NT2/D1 (cell line): ENCODE results near the gene LINC00632.

ENCODE experiments used
- DNase-seq: peaks from one replicate; pipeline ENCODE4 v3.0.0-alpha.2; 2011; ENCODE audit warnings: low read depth, low spot score
- H3K27me3 ChIP-seq: 2 replicates; pipeline ENCODE4 v1.6.0; 2011; ENCODE audit warnings: mild to moderate bottlenecking; ENCODE audit not compliant: insufficient read length, insufficient read depth
- H3K36me3 ChIP-seq: 2 replicates; pipeline ENCODE4 v1.6.1; 2011; ENCODE audit warnings: mild to moderate bottlenecking, low read length, mixed read lengths; ENCODE audit not compliant: insufficient read depth, insufficient read length
- H3K4me1 ChIP-seq: 2 replicates; pipeline ENCODE4 v1.5.1; 2011; ENCODE audit not compliant: insufficient read depth, insufficient read length
- H3K4me3 ChIP-seq: 2 replicates; pipeline ENCODE4 v1.5.1; 2011; ENCODE audit warnings: low read depth; ENCODE audit not compliant: insufficient read length
- H3K9ac ChIP-seq: 2 replicates; pipeline ENCODE4 v1.6.0; 2011; ENCODE audit warnings: low read depth; ENCODE audit not compliant: insufficient read length
- H3K9me3 ChIP-seq: 2 replicates; pipeline ENCODE4 v1.5.1; 2011; ENCODE audit warnings: mild to moderate bottlenecking, low read length; ENCODE audit not compliant: insufficient read depth
- SUZ12 ChIP-seq: IDR thresholded peaks from 2 replicates; pipeline ENCODE4 v1.6.1; 2011; ENCODE audit not compliant: insufficient read length, insufficient read depth; ENCODE audit errors: extremely low read depth
- YY1 ChIP-seq: IDR thresholded peaks from 2 replicates; pipeline ENCODE4 v1.6.1; 2011; ENCODE audit not compliant: insufficient read length, insufficient read depth
- ZNF274 ChIP-seq: IDR thresholded peaks from 2 replicates; pipeline ENCODE4 v1.6.1; 2011; ENCODE audit warnings: mild to moderate bottlenecking, low read depth, low read length

The LINC00632 gene

DNA sequence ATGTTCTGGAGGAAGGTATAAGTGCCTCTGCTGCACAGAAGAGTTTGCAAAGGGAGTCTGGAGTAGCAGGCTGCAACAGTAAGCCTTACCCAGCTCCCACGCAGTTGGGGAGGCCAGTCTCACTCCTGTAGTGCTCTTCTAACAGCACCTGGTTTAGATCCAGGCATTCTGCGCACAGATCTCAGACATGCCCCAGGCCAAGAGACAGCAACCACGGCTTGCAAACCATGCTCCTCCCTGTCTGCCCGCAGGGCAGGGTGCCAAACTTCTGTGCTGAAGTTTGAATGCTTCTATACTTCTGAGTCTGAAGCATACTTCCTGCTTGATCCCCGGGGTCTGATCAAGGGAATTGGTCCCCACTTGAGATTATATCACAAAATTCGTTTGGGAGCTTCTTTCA is 106.3 kb downstream of the LINC00632 start:
- TF ChIP-seq SUZ12, result no peak
- H3K4me1 ChIP-seq, result no peaks in the 10 kb centered on the region
- no peaks in the 10 kb centered on the region for H3K27me3 ChIP-seq
- H3K4me3 ChIP-seq, result no peak overlapping the region
- H3K9ac ChIP-seq, result no peak overlapping the region
- no peaks in the 10 kb centered on the region for H3K36me3 ChIP-seq
- no peak for DNase-seq
- H3K9me3 ChIP-seq, result no peaks in the 10 kb centered on the region

DNA sequence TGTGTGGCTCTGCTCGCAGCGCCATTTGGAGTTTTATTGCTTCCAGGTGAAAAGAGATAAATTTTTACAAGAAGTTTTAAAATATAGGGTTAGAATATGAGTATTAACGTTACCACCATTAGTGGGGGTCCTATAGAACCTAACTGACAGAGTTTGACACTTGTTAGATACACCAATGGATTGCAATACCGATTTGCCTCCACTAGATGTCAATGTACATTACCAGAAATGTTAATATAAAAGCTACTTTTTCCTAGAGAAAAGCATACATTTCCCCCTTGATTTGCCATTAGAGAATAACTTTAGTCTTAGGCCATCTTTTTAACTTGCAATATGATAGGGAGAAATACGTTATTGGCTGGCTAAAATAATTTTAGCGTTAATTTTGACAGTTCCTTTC is 108.4 kb downstream of the LINC00632 start:
- no peak for DNase-seq
- Histone ChIP-seq H3K9ac (no peak overlapping the region), H3K36me3 (no peaks in the 10 kb centered on the region), H3K9me3 (no peaks in the 10 kb centered on the region), H3K4me3 (no peak overlapping the region), H3K27me3 (no peaks in the 10 kb centered on the region), H3K4me1 (no peaks in the 10 kb centered on the region)
- TF ChIP-seq SUZ12, result no peak
- TF ChIP-seq ZNF274, result no peak
- no peak for TF ChIP-seq YY1

DNA sequence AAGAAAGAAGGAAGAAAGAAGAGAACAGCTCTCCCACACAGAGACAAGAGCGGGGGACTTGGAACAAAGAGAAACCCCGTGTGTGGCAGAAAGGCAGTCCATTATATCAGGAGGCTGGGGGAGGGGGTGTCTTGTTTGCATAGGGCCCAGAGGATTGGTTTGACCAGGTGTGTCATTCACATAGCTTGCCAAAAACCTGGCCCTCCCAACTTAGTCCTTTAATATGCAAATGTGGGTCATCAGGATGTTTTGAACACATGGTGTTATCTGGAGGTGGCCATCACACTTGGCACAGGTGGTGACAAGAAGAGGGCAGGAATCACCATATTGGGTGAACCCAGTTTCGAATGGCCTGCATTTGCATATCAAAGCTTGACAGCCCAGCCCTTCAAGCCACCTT is 111.7 kb downstream of the LINC00632 start:
- TF ChIP-seq YY1 (no peak), SUZ12 (no peak), ZNF274 (no peak)
- Histone ChIP-seq H3K36me3 (no peaks in the 10 kb centered on the region), H3K27me3 (no peaks in the 10 kb centered on the region), H3K4me1 (no peaks in the 10 kb centered on the region), H3K9me3 (no peaks in the 10 kb centered on the region), H3K9ac (no peak overlapping the region), H3K4me3 (no peak overlapping the region)
- peak; percentile 6 for DNase-seq

DNA sequence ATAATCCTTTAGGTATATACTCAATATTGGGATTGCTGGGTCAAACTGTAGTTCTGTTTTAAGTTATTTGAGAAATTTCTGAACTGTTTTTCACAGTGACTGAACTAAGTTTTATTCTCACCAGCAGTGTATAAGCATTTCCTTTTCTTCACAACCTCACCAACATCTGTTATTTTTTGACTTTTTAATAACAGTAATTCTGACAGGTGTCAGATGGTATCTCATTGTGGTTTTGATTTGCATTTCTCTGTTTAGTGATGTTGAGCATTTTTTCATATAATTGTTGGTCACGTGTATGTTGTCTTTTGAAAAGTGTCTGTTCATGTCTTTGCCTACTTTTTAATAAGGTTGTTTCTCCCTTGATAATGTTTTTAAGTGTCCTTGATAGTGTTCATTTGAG is 112.6 kb downstream of the LINC00632 start:
- no peak overlapping the region for H3K9ac ChIP-seq
- no peak overlapping the region for H3K4me3 ChIP-seq
- DNase-seq, result no peak
- no peaks in the 10 kb centered on the region for H3K27me3 ChIP-seq
- TF ChIP-seq YY1, result no peak
- TF ChIP-seq ZNF274, result no peak
- no peak for TF ChIP-seq SUZ12
- H3K36me3 ChIP-seq, result no peaks in the 10 kb centered on the region
- H3K9me3 ChIP-seq, result no peaks in the 10 kb centered on the region
- H3K4me1 ChIP-seq, result no peaks in the 10 kb centered on the region

DNA sequence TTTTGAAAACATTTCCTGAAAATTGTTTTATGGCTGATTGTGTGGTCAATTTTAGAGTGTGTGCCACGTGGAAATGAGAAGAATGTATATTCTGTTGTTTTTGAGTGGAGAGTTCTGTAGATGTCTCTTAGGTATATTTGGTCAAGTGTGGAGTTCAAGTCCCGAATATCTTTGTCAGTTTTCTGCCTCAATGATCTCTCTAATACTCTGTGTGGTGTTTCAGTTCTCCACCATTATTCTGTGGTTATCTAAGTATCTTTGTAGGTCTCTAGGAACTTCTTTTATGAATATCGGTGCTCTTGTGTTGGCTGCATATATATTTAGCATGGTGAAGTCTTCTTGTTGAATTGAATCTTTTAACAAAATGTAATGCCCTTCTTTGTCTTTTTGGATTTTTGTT is 113.3 kb downstream of the LINC00632 start:
- no peaks in the 10 kb centered on the region for H3K4me1 ChIP-seq
- no peak for DNase-seq
- TF ChIP-seq SUZ12 (no peak), YY1 (no peak), ZNF274 (no peak)

DNA sequence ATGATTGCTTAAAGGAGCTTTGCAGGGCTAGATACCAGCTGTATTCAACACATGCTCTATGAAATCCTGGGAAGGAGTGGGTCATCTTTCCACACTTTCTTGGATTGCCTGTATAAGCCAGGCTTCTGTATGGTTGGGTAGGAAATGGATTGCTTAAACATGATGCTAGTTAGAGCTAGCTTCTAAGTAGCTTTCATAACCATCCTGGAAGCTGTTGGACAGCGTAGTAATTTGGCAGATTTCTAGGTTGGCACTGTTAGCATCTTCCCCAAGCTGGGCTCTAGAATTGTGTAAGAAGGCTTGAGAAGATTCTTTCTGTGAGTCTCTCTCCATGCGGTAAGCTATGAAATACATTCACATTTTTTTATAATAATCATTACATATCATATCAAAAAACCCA is 127.3 kb downstream of the LINC00632 start:
- Histone ChIP-seq H3K4me3 (no peak overlapping the region), H3K9ac (no peak overlapping the region), H3K4me1 (no peaks in the 10 kb centered on the region), H3K36me3 (no peaks in the 10 kb centered on the region), H3K27me3 (no peaks in the 10 kb centered on the region), H3K9me3 (no peaks in the 10 kb centered on the region)
- TF ChIP-seq YY1 (no peak), ZNF274 (no peak), SUZ12 (no peak)
- no peak for DNase-seq

More for the DNA sequence above, 113.3 kb downstream of the LINC00632 start:
- Histone ChIP-seq H3K27me3 (no peaks in the 10 kb centered on the region), H3K9ac (no peak overlapping the region), H3K9me3 (no peaks in the 10 kb centered on the region), H3K36me3 (no peaks in the 10 kb centered on the region), H3K4me3 (no peak overlapping the region)
